ENCODE results near the gene IGF2.

The IGF2 gene

GRCh38 chr11:2092464-2092910, 46.7 kb downstream of the IGF2 start:
- DNase-seq (ENCODE audit: low read depth in 2 of 2), result no peak

- DNase-seq (ENCODE audit: low read depth in 2 of 2), result no peak
Observed at GRCh38 chr11:2091786-2092463, 47.3 kb downstream of the IGF2 start.

GRCh38 chr11:2091112-2091746, 48.0 kb downstream of the IGF2 start:
- DNase-seq (ENCODE audit: low read depth in 2 of 2), result no peak

GRCh38 chr11:2090172-2091111, 48.7 kb downstream of the IGF2 start:
- no peak for DNase-seq (ENCODE audit: low read depth in 2 of 2)

GRCh38 chr11:2089536-2090165, 49.5 kb downstream of the IGF2 start:
- no peak for DNase-seq (ENCODE audit: low read depth in 2 of 2)

- DNase-seq (ENCODE audit: low read depth in 2 of 2), result no peak
Observed at GRCh38 chr11:2088746-2089535, 50.2 kb downstream of the IGF2 start.

GRCh38 chr11:2088284-2088683, 50.9 kb downstream of the IGF2 start:
- no peak for DNase-seq (ENCODE audit: low read depth in 2 of 2)

- DNase-seq (ENCODE audit: low read depth in 2 of 2), result no peak
Observed at GRCh38 chr11:2086239-2087040, 52.7 kb downstream of the IGF2 start.

GRCh38 chr11:2085251-2086066, 53.7 kb downstream of the IGF2 start:
- no peak for DNase-seq (ENCODE audit: low read depth in 2 of 2)

- DNase-seq (ENCODE audit: low read depth in 2 of 2), result no peak
Observed at GRCh38 chr11:2084721-2085120, 54.5 kb downstream of the IGF2 start.

Data from stimulated activated CD4-positive, alpha-beta T cell treated with anti-CD3 and anti-CD28 coated beads, Interleukin-4, amount 100 ng/mL, for 48 hours (primary cell).